WTC11 (cell line): Measurements from ENCODE around the gene EPM2A.

Experiments used
- ZNF138 ChIP-seq: sonication (generic); formaldehyde crosslinking; conservative IDR thresholded peaks from 2 replicates; pipeline ENCODE4 v1.8.1; 2022; ENCODE audit warnings: mild to moderate bottlenecking, moderate library complexity, missing genetic modification reagents
- TF ChIP-seq, protein P1 (sequence below): fragments of 200-600 bp; IDR thresholded peaks from 2 replicates; pipeline ENCODE4 v1.8.0; 2022; ENCODE audit warnings: antibody characterized with exemption
- TF ChIP-seq, protein P2 (sequence below): sonication (generic); formaldehyde crosslinking; IDR thresholded peaks from 2 replicates; pipeline ENCODE4 v1.8.0; 2022; ENCODE audit warnings: mild to moderate bottlenecking, missing genetic modification reagents

DNA sequence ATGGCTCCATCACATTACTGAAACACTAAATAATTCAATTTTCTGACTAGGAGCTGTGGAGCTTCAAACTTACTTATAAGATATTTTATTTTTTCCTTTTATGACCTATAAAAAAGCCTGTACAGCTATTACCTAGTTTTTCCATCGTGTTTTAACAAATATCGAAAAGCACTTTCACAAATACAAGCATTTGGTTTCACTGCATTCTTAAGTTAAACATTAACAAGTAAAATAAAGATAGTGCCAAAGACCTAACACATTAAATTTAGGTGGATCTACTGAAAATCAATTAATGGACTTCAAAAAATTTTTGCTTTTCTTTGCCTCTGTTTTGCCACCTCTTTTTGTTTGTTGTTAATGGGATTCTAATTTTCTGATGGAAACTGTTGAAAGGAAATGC, 83.3 kb downstream of the EPM2A start:
- TF ChIP-seq, protein P1, sequence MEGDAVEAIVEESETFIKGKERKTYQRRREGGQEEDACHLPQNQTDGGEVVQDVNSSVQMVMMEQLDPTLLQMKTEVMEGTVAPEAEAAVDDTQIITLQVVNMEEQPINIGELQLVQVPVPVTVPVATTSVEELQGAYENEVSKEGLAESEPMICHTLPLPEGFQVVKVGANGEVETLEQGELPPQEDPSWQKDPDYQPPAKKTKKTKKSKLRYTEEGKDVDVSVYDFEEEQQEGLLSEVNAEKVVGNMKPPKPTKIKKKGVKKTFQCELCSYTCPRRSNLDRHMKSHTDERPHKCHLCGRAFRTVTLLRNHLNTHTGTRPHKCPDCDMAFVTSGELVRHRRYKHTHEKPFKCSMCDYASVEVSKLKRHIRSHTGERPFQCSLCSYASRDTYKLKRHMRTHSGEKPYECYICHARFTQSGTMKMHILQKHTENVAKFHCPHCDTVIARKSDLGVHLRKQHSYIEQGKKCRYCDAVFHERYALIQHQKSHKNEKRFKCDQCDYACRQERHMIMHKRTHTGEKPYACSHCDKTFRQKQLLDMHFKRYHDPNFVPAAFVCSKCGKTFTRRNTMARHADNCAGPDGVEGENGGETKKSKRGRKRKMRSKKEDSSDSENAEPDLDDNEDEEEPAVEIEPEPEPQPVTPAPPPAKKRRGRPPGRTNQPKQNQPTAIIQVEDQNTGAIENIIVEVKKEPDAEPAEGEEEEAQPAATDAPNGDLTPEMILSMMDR, result no peak
- TF ChIP-seq, protein P2, sequence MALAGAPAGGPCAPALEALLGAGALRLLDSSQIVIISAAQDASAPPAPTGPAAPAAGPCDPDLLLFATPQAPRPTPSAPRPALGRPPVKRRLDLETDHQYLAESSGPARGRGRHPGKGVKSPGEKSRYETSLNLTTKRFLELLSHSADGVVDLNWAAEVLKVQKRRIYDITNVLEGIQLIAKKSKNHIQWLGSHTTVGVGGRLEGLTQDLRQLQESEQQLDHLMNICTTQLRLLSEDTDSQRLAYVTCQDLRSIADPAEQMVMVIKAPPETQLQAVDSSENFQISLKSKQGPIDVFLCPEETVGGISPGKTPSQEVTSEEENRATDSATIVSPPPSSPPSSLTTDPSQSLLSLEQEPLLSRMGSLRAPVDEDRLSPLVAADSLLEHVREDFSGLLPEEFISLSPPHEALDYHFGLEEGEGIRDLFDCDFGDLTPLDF, result no peak
- TF ChIP-seq ZNF138 (CRISPR knock-in tag), result no peak
